HUES6 (cell line): ENCODE results near the gene S100A16.
"Not testable (repeated sequence)": the region's sequence is repeated elsewhere in the genome, so short reads cannot be mapped to it uniquely, and the experiment has no call there.

Experiments
- H3K27ac ChIP-seq: 2 replicates; pipeline ENCODE4 v1.7.0; 2013; ENCODE audit warnings: low read depth, mild to moderate bottlenecking, low read length, inconsistent platforms
- H3K27me3 ChIP-seq: 2 replicates; pipeline ENCODE4 v1.6.1; 2013; ENCODE audit warnings: low read length; ENCODE audit not compliant: control insufficient read depth, insufficient read depth
- H3K36me3 ChIP-seq: 2 replicates; pipeline ENCODE4 v1.6.1; 2013; ENCODE audit warnings: low read length; ENCODE audit not compliant: control insufficient read depth, insufficient read depth
- H3K4me1 ChIP-seq: 2 replicates; pipeline ENCODE4 v1.6.1; 2013; ENCODE audit warnings: low read length; ENCODE audit not compliant: control insufficient read depth, insufficient read depth
- H3K4me3 ChIP-seq: 2 replicates; pipeline ENCODE4 v1.5.1; 2013; ENCODE audit warnings: low read depth, low read length
- H3K9ac ChIP-seq: one replicate; pipeline ENCODE4 v1.6.1; 2013; ENCODE audit warnings: mild to moderate bottlenecking, low read length
- H3K9me3 ChIP-seq: 2 replicates; pipeline ENCODE4 v1.6.1; 2013; ENCODE audit warnings: low read depth, low read length; ENCODE audit not compliant: control insufficient read depth, insufficient read depth

Gene S100A16

DNA sequence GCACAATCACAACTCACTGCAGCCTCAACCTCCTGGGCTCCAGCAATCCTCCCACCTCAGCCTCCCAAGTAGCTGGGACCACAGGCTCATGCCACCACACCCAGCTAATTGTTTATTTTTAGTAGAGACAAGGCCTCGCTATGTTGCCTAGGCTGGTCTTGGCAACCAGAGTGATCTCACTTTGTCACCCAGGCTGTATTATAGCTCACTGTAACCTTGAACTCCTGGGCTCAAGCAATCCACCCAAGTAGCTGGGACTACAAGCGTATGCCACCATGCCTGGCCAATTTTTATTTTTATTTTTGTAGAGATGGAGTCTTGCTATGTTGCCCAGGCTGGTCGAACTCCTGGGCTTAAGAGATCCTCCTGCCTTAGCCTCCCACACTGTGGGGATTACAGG lies 50.9 kb downstream of the S100A16 start:
- H3K27ac ChIP-seq, H3K36me3 ChIP-seq, H3K9me3 ChIP-seq, H3K27me3 ChIP-seq, H3K4me3 ChIP-seq, H3K9ac ChIP-seq: not testable (repeated sequence)
- H3K4me1 ChIP-seq, result peaks cover 26% of the 10 kb centered on the region

DNA sequence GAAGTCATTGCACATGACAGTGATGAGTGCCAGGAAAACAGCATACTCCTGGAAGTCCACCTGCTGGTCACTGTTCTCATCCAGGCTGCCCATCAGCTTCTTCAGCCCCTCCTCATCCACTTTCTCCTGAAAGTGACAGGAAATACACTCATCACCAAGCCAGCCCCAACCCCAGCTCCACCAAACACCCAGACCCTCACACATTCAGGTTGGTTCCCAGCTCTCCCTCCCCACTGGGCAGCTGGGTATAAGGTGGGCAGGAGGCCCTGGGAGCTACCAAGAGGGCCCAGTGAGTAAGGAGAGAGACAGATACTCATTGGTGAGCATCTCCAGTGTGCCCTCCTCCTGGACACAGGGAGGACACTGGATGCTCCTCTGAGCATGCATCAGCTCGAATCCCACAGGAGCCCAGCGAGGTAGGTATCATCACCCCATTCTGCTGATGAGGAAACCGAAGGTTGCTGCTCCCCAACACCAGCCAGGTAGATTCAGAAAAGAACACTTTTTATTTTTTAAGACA lies 51.4 kb downstream of the S100A16 start:
- Histone ChIP-seq H3K27me3 (no peaks in the 10 kb centered on the region), H3K4me1 (peaks cover 21% of the 10 kb centered on the region), H3K4me3 (no peak overlapping the region), H3K36me3 (no peaks in the 10 kb centered on the region), H3K9me3 (no peaks in the 10 kb centered on the region), H3K9ac (no peak overlapping the region), H3K27ac (no peak overlapping the region)

DNA sequence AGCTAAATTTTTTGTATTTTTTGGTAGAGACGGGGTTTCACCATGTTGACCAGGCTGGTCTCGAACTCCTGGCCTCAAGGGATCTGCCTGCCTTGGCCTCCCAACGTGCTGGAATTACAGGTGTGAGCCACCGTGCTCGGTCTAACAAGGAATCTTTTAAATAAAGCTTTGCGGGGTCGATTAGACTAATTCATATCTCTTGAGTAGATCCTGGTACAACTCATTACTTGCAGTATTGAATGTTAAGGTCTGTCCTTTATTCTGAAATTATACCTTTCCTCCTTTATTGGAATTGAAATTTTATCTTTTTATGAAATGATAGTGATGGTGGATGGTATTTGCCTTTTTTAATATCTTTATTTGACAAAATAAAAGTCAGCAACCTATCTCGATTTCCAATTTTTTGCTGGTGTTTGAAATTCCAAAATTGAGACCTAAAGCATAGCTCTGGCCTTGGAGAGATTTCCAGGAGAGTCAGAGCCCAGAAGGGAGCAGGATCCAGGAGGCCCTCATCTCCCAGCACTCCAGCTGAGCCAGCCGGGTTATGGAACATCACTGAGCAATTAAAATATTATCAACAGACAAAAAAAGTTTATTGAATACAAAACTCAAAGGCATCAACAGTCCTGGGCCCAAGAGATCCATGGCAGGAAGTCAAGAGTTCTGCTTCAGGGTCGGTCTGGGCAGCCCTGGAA lies 52.0 kb downstream of the S100A16 start:
- Histone ChIP-seq H3K9ac (no peak overlapping the region), H3K4me3 (no peak overlapping the region), H3K9me3 (no peaks in the 10 kb centered on the region), H3K4me1 (peaks cover 16% of the 10 kb centered on the region), H3K27me3 (no peaks in the 10 kb centered on the region), H3K36me3 (no peaks in the 10 kb centered on the region), H3K27ac (no peak overlapping the region)

- Histone ChIP-seq H3K9me3 (no peaks in the 10 kb centered on the region), H3K36me3 (no peaks in the 10 kb centered on the region), H3K27ac (no peak overlapping the region), H3K4me3 (no peak overlapping the region), H3K4me1 (peaks cover 9% of the 10 kb centered on the region; the same call in 1 of the 2 replicates), H3K9ac (no peak overlapping the region), H3K27me3 (no peaks in the 10 kb centered on the region)
Observed at GRCh38 chr1:153560241-153560640, 52.7 kb downstream of the S100A16 start.

GRCh38 chr1:153557877-153558276 lies 55.1 kb downstream of the S100A16 start:
- Histone ChIP-seq H3K9me3 (no peaks in the 10 kb centered on the region), H3K27me3 (no peaks in the 10 kb centered on the region), H3K9ac (no peak overlapping the region), H3K4me1 (no peaks in the 10 kb centered on the region; the same call in 1 of the 2 replicates), H3K27ac (no peak overlapping the region), H3K36me3 (no peaks in the 10 kb centered on the region), H3K4me3 (no peak overlapping the region)
